Gastrocnemius medialis (tissue), 4 donors: ENCODE measurements around the gene FAM118A.

Experiments
- CTCF ChIP-seq, 5 experiments: fragments of 450-650 bp in 3 of 5; fragments of 200-600 bp in 2 of 5; sonication (generic) in 2 of 5; IDR thresholded peaks in 4 of 5; conservative IDR thresholded peaks in 1 of 5; 1 replicate in 4 of 5; 2 replicates in 1 of 5; pipeline ENCODE4 v1.5.1; 2016 to 2019; ENCODE audit warnings: antibody characterized with exemption in 5 of 5, mild to moderate bottlenecking in 3 of 5, moderate library complexity in 3 of 5
- POLR2A ChIP-seq, 2 donors: fragments of 450-650 bp; IDR thresholded peaks; one replicate each; pipeline ENCODE4 v1.6.1; 2017; ENCODE audit warnings: antibody characterized with exemption in 2 of 2, mild to moderate bottlenecking in 2 of 2, moderate library complexity in 2 of 2

- TF ChIP-seq CTCF (IDR thresholded peaks at IDR 0.05 in 4 of 5, conservative IDR thresholded peaks at IDR 0.05 in 1 of 5) (no peak), POLR2A (IDR thresholded peaks at IDR 0.05) (no peak)
These were observed 48.4 kb downstream of the FAM118A start for GRCh38 chr22:45358127-45358526.
